Smooth muscle cell of the brain vasculature (primary cell): ENCODE results near the gene ZNF836.
"Not testable (repeated sequence)": the region's sequence is repeated elsewhere in the genome, so short reads cannot be mapped to it uniquely, and the experiment has no call there.

Source experiments
- DNase-seq: peaks from one replicate; pipeline ENCODE4 v3.0.0-alpha.2; 2012; ENCODE audit warnings: low read depth, low spot score

ZNF836 gene

GRCh38 chr19:52171321-52172169, at the start of gene ZNF836:
TSS of gene ZNF836 (minus strand) at chr19:52171621. CDS start at chr19:52168072, 3,549 bp downstream.
- DNase-seq: peak; percentile 31

GRCh38 chr19:52221031-52221430, 49.6 kb upstream of the ZNF836 start:
- no peak for DNase-seq

- no peak for DNase-seq
Measured at GRCh38 chr19:52219611-52220010, 48.2 kb upstream of the ZNF836 start.

DNA sequence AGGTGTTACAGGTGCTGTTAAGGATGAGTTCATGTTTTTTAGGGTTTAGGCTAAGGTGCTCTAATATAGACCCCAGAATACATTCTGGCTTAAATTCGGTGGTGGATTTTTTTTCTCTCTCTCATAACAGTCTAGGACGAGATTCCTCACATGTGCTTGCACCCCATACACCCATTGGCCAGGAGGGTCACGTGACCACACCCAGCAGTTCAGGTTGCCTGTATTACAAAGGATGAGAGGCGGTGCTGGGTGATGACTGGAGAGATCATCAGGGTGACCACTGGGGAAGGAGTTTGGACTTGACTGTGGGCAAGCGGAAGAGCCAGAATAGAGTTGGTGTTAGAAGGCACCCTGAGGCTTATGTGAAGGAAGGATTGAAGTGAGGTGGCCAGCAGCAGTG, 46.2 kb upstream of the ZNF836 start:
- DNase-seq: no peak

- DNase-seq: no peak
Measured at GRCh38 chr19:52216401-52216800, 45.0 kb upstream of the ZNF836 start.

GRCh38 chr19:52214241-52214640, 42.8 kb upstream of the ZNF836 start:
- DNase-seq: no peak

DNA sequence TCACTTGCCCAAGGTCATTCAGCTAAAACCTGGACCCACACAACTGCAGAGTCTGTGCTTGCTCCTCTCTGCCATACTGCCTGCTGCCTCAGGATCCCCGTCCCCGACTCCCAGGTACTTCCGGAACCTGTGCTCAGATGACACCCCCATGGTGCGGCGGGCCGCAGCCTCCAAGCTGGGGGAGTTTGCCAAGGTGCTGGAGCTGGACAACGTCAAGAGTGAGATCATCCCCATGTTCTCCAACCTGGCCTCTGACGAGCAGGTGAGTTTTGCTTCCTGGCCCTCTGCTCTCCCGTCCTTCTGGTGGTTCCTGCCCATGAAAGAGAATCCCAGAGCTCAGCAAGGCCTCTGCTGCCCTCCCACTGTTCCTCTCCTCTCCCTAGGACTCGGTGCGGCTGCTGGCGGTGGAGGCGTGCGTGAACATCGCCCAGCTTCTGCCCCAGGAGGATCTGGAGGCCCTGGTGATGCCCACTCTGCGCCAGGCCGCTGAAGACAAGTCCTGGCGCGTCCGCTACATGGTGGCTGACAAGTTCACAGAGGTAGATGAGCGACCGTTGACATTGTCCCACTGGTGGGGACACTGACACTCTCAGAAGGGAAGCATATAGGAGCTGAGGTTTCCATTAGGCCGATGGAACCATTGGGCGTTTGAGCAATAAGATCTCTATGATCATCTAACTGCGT, 41.3 kb upstream of the ZNF836 start:
- no peak for DNase-seq

DNA sequence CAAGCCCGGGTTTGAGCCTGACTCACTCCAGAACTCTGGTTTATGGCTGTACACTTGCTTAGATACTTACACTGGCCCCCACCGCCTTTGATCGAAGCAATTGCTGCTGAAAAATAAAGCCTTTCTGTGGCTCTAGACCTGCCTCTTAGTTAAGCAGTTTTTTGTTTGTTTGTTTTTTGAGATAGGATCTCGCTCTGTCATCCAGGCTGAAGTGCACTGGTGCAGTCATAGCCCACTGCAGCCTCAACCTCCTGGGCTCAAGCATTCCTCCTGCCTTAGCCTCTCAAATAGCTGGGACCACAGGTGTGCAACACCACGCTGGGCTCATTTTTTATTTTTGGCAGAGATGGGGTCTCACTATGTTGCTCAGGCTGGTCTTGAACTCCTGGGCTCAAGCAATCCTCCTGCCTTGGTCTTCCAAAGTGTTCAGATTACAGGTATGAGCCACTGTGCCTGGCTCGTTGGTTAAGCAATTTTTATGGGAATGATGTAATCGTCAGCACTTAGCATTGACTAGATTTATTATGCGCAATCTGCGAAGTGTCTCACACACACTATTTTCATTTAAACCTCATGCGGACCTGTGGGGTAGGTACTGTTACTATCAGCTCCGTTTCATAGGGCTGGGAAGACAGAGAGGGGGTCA, 40.6 kb upstream of the ZNF836 start:
- DNase-seq: no peak

- no peak for DNase-seq
Measured at GRCh38 chr19:52211203-52211602, 39.8 kb upstream of the ZNF836 start.

DNA sequence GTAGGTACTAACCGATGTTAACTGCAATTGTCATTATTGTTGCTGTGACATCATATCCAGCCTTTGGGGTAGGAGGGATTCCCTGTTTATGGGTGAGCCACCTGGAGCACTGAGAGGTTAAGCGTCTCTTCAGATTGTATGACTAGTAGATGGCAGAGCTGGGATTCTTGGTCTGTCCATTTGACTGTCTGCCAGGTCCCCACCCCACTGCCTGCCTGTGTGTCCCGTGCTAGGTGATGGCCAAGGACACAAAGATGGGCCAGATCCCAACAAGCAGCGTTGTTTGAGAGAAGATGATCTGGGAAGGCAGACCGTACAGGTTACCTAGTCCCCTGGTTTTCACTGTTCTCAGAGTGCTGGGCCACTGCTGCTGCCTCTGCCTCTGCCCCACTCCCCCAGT, 35.1 kb upstream of the ZNF836 start:
- no peak for DNase-seq

DNA sequence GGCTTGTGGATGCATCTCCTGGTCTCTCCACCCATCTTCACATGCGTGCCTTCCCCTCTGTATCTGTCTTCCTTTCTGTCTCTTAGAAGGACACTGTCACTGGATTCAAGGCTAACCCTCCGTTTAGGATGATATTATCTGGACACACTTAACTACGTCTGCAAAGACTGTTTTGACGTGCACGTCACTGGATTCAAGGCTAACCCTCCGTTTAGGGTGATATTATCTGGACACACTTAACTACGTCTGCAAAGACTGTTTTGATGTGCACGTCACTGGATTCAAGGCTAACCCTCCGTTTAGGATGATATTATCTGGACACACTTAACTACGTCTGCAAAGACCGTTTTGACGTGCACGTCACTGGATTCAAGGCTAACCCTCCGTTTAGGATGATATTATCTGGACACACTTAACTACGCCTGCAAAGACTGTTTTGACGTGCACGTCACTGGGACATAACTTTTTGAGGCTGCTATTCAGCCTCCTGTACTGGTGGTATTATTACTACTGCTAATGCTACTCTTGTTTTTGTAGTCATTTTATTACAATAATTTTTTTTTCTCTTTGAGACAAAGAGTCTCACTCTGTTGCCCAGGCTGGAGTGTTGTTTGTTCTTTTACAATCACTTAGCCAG, 29.5 kb upstream of the ZNF836 start:
- not testable (repeated sequence) for DNase-seq

GRCh38 chr19:52200044-52200443, 28.6 kb upstream of the ZNF836 start:
- no peak for DNase-seq

DNA sequence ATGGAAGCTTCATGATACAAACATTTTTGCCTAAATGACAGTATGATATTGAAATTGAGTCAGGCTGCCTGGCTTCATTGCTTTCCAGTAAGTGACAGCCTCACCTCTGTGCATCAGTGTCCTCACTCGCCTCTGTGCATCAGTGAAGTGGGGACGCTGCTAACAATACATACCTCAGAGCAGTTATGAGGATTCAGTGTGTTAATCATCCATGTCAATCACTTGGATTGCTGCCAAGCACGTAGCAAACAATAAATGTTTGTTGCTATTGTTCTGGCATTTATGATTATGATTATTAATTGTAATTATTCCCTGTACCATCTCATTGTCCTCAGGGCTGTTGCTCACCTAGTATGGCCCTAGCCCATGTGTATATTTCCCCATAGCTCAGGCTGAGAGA, 27.3 kb upstream of the ZNF836 start:
- DNase-seq: no peak

GRCh38 chr19:52197964-52198363, 26.5 kb upstream of the ZNF836 start:
- no peak for DNase-seq

DNA sequence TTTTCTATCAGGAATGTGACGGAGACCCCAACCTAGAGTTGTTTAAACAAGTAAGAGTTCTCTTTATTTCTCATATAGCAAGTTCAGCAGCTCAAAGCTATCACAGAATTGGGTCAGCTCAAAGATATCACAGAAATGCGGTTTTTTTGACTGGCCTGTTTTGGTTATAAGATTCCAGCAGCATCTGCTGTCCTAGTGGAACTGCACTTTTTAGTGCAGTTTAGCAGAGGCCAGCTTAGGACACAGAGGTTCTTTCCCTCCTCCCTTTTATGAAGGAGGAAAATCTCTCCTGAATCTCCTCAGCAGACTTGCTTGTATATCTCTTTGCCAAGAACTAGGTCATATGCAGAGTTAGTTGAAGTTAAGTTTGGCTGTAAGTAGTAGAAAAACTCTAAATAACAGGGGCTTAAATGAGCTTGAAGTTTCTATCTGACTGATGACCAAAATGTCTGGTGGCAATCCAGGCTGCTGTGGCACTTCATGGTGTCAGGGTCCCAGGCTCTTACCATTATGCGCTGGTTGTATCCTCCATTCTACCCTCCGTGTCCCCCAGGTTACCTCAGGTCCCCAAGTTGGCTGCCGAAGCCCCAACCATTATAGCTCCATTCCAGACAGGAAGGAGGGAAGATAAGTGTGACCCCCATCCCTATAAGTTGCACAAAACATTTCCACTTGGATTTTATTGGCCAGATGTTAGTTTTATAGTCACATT, 25.0 kb upstream of the ZNF836 start:
- no peak for DNase-seq

DNA sequence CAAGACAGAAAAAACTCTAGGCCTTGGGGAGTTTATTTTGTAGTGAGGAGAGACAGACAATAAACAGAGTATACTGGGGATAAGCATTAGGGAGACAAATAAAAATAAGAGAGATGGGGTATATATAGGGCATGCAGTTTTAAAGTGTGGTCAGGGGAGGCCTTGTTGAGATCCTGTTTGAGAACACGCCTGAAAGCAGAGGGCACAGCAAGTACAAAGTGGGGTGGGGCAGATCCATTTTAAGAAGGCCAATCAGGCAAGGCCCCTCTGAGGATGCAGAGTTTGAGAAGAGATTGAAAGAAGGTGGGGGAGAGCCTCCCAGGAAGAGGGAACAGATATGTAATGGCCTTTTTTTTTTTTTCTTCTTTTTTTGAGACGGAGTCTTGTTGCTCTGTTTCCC, 20.5 kb upstream of the ZNF836 start:
- DNase-seq: no peak

- DNase-seq: no peak
Measured at GRCh38 chr19:52191389-52191788, 20.0 kb upstream of the ZNF836 start.

DNA sequence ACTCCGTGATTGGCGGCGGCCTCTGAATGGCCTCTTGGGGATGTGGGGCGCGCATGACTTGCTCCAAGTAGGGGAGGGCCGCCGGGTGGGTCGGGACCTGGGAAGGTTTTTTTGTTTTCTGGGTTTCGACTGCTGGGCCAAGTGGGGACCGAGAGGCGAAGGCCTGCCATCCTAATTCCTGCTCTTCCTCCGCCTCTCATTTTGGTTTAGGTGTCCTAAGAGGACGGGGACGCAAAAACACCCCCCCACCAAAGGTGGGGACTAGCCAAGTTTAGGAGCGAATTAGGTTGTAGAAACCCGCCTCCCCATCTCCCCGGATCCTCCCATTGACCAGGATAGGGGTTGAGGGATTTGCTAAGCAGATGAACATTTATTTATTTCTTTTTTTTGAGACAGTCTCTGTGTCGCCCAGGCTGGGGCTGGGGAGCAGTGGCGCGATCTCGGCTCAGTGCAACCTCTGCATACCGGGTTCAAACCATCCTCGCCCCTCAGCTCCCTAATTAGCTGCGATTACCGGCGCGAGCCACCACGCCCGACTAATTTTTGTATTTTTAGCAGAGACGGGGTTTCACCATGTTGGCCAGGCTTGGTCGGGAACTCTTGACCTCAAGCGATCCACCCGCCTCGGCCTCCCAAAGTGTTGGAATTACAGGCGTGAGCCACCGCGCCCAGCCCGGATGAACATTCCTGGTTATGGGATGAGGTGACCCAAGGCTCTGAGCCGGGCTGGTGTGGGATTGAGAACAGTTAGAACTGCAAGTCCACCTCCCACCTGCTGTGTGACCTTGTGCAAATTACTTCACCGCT, 19.3 kb upstream of the ZNF836 start:
- peak; percentile 6 for DNase-seq

GRCh38 chr19:52189735-52190486, 18.5 kb upstream of the ZNF836 start, which contains the start of gene PPP2R1A:
TSS of gene PPP2R1A (plus strand) at chr19:52190052. CDS start at chr19:52190097, 45 bp downstream.
- peak; percentile 100 for DNase-seq
